Spinal cord (tissue), 10 donors: ENCODE data around the gene LRRC74B. TPM values are rescaled to one million over a fixed set of nuclear protein-coding genes. Genes with fewer than 3 reads are reported as not detected.

Experiments used
- DNase-seq, 6 donors: peaks; one replicate each; pipeline versions ENCODE4 v3.0.0 to v3.0.0-alpha.2; 2013 to 2015; ENCODE audit warnings: low spot score in 6 of 6, low read depth in 4 of 6
- H3K27ac ChIP-seq: one replicate; pipeline ENCODE4 v1.5.1; 2013; ENCODE audit warnings: low read depth, low read length, control low read depth
- H3K27me3 ChIP-seq: one replicate; pipeline ENCODE4 v1.6.1; 2013; ENCODE audit warnings: low read length; ENCODE audit not compliant: control insufficient read depth, insufficient read depth
- H3K36me3 ChIP-seq: one replicate; pipeline ENCODE4 v1.6.1; 2013; ENCODE audit warnings: low read length; ENCODE audit not compliant: control insufficient read depth, insufficient read depth
- H3K4me1 ChIP-seq: one replicate; pipeline ENCODE4 v1.6.1; 2013; ENCODE audit warnings: low read length; ENCODE audit not compliant: control insufficient read depth, insufficient read depth
- H3K4me3 ChIP-seq: one replicate; pipeline ENCODE4 v1.5.1; 2013; ENCODE audit warnings: low read depth, low read length, control low read depth
- H3K9me3 ChIP-seq: one replicate; pipeline ENCODE4 v1.6.1; 2013; ENCODE audit warnings: low read length; ENCODE audit not compliant: control insufficient read depth, insufficient read depth
- WGBS: methylation state at CpG from one replicate; pipeline ENCODE4 v1.1.5; 2013; ENCODE audit warnings: missing lambda C conversion rate; ENCODE audit not compliant: insufficient coverage; 5-methylcytosine and 5-hydroxymethylcytosine counted together
- polyA plus RNA-seq, 2 donors: library from polyadenylated mRNA; unstranded; fragments of 120-200 nt; gene quantifications; one replicate each; pipeline ENCODE4 v1.2.1, GENCODE V29; 2013; ENCODE audit not compliant: insufficient read length in 2 of 2
- total RNA-seq, 2 donors: library from RNA; depleted of rRNA in 1 of 2; stranded (reverse); fragments of 120-200 nt in 1 of 2; fragments of >200 nt in 1 of 2; gene quantifications; one replicate each; pipeline versions ENCODE4 v1.2.3 to v1.2.4, GENCODE V29; 2013 to 2014
- donor health status: healthy.

Gene LRRC74B
- total and polyA plus RNA-seq, 4 donors = 1.5 to 4.7 (median 1.7) TPM; not detected in 1

DNA sequence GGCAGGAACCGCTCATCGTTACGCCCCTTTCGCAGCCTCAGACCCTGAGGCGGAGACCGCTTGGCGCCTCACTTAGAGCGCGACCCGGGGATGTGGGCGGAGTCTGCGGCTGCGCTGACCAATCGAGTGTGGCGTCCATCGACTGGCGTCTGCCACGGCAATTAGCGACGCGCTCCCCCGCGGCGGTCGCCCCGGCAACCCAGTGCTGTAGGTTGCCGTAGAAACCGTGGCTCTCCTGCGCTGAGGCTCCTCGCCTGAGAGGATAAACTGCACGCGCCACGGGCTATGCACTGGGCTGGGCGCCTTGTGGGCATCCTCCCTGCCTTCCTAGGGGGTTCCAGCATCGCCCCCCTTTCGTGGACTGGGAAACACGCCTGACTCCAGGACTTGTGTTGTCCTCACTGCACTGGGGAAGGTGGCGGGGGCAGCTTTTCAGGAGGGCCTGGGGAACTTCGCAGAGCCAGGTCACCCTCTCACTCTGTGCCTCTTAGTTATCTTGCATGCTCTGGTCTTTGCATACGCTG, 31.5 kb upstream of the LRRC74B start:
- Histone ChIP-seq H3K27ac (peak overlapping the region; percentile 80), H3K4me3 (peak overlapping the region; percentile 53), H3K9me3 (no peaks in the 10 kb centered on the region), H3K4me1 (peaks cover 42% of the 10 kb centered on the region), H3K36me3 (peaks cover 4% of the 10 kb centered on the region), H3K27me3 (no peaks in the 10 kb centered on the region)
- DNase-seq = peak; percentile 79 to 98 (median 86)
- WGBS = under 1% methylated on average over 40 of the region's 40 CpGs

DNA sequence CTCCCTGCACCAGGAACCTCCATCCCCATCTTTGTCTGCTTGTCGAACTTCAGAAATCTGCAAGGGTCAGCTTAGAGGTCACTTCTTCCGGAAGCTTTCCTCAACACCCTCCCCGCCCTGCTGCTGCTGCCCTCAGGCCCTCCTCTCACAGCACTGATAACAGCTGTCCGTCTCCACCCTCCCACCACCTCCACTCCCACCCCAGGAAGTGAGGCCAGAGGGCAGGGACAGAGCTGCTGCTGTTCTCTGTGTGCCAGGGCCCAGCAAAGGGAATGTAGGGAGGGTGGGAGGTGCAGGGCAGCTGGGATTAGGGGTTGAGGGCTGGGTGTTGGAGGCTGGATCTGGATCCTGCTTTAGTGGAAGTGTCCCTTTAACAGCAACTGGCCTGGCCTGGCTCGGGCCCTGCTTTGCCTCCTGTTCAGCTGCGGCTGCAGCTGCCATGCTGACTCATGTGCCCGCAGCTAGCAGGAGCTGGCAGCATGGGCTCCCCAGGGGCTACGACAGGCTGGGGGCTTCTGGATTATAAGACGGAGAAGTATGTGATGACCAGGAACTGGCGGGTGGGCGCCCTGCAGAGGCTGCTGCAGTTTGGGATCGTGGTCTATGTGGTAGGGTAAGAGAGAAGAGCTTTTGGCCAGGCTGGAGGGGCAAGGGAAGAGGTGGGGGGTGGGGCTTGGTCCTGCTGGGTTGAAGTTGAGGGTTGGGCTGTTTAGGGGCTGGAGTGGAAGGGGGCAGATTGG, 30.9 kb upstream of the LRRC74B start, which contains the start of gene P2RX6:
Gene P2RX6 (plus strand): TSS at position 440 of the 740 bp plus-strand sequence. CDS start 10 bp downstream, at position 450.
- H3K27me3 ChIP-seq = no peaks in the 10 kb centered on the region
- H3K36me3 ChIP-seq = peaks cover 3% of the 10 kb centered on the region
- peak in 2 of 6 donors; percentile 50 to 69 for DNase-seq
- peaks cover 42% of the 10 kb centered on the region for H3K4me1 ChIP-seq
- 16% methylated on average over 10 of the region's 12 CpGs for WGBS
- H3K4me3 ChIP-seq = peak within 1 kb of the TSS; percentile 53
- H3K27ac ChIP-seq = peak within 1 kb of the TSS; percentile 80
- no peaks in the 10 kb centered on the region for H3K9me3 ChIP-seq

DNA sequence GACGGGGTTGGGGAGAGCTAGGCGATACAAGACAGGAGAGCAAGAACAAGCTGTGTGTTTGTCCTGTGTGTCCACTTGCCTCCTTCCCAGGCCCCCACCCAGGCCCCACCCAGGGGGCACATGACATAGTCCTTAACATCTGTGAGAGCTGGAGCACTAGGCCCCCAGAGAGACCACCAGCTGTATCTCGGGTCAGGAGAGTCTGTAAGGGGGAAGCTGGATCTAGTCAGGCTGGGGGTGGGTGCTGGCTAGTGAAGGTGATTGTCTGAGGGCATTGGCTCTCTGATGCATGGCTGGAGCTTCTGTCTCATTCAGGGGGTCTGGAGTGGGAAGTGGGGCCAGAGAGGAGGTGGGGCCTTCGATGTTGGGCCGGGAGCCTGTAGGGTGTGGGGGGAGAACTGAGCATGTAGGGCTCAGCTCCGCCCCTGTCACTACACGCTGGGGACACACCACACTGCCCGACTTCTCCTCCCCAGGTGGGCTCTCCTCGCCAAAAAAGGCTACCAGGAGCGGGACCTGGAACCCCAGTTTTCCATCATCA, 30.2 kb upstream of the LRRC74B start:
- H3K4me3 ChIP-seq = no peak overlapping the region

DNA sequence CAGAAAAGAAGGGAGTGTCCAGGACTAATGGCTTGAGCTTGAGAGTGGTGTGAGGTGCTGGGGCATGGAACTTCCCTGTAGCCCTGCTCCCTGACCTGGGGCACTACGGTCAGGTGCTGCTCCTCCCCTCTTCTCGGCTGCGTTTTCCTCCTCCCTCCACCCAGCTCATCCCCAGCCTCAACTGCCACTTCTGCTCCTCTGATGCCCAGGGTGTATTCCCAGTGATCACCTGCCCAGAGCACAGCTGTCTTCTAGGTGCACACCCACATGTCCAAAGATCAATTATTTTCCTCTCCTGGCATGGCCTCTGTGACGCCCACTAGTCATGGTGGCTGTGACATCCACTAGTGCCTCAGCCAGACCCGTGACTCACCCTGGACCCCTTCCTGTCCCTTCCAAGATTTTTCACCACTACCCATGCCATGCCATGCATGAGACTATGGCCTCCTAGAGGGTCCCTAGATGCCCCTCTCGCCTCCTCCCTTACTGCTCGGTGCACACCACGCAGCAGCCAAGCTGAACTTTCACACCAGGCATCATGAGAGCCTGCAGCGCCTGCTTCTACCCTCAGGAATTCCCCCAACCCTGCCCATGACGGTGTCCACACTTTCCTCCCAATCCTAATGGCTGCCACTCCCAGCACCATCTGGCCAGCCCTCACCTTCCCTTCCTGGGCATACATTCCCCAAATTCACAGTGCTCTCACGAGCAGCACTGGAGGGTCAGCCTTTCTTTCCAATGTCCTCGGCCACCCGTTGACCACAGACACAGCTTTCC, 28.9 kb upstream of the LRRC74B start:
- Histone ChIP-seq H3K27me3 (no peaks in the 10 kb centered on the region), H3K4me1 (peaks cover 42% of the 10 kb centered on the region), H3K4me3 (no peak overlapping the region), H3K9me3 (no peaks in the 10 kb centered on the region), H3K36me3 (no peaks in the 10 kb centered on the region), H3K27ac (no peak overlapping the region)
- DNase-seq = no peak
- 87% methylated on average over 10 of the region's 13 CpGs for WGBS

More for the DNA sequence above, 30.2 kb upstream of the LRRC74B start:
- Histone ChIP-seq H3K4me1 (peaks cover 42% of the 10 kb centered on the region), H3K9me3 (no peaks in the 10 kb centered on the region), H3K27me3 (no peaks in the 10 kb centered on the region), H3K36me3 (no peaks in the 10 kb centered on the region), H3K27ac (peak overlapping the region; percentile 25)
- DNase-seq = peak in 1 of 6 donors; percentile 13
- WGBS = 47% methylated on average over 4 of the region's 10 CpGs

DNA sequence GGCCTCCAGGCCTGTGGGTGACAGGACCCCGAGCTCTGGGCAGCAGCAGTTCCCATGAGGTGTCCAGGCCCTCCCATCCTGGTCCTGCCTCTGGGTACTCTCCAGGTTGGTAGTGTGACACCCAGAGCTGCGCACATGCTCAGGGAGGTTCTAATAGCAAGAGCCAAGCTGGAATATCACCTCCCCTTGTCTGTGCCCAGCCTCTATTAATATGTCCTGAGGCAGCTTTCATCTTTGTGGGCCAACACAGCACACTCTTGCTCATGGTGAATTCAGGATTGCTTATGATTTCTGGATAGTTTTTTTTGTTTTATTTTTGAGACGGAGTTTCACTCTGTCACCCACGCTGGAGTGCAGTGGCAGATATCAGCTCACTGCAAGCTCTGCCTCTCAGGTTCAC, 27.4 kb upstream of the LRRC74B start:
- no peaks in the 10 kb centered on the region for H3K27me3 ChIP-seq
- DNase-seq = no peak
- WGBS = 100% methylated on average over 3 of the region's 4 CpGs
- no peak overlapping the region for H3K27ac ChIP-seq
- no peaks in the 10 kb centered on the region for H3K36me3 ChIP-seq
- H3K4me3 ChIP-seq = no peak overlapping the region
- H3K9me3 ChIP-seq = no peaks in the 10 kb centered on the region
- peaks cover 29% of the 10 kb centered on the region for H3K4me1 ChIP-seq

DNA sequence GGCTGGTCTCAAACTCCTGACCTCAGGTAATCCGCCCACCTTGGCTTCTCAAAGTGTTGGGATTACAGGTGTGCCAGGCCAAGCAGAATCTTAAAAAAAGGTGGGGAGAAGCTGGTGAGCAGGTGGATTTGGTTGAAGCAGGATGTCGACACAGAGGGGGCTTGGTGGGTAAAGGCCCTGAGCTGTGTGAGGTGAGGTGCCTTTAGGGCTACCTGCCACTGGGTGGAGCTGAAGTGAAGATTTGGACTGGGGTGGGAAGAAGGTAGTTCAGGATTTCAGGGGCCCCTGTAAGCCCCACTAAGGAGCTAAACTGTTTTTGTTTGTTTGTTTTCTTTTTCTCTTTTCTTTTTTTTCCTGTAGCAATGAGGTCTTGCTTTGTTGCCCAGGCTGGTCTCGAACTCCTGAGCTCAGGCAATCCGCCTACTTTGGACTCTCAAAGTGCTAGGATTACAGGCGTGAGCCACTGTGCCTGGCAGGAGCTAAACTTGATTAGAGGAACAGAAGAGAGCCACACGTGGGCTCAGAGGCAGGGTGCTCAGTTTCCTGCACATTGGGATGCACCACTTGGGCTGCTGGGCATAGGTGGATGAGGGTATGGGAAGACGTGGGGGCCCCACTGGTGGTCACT, 24.8 kb upstream of the LRRC74B start:
- no peak for DNase-seq
- Histone ChIP-seq H3K9me3 (no peaks in the 10 kb centered on the region), H3K4me1 (peaks cover 3% of the 10 kb centered on the region), H3K4me3 (no peak overlapping the region), H3K27me3 (no peaks in the 10 kb centered on the region), H3K27ac (no peak overlapping the region), H3K36me3 (peaks cover 5% of the 10 kb centered on the region)
- 64% methylated on average over 7 of the region's 7 CpGs for WGBS

DNA sequence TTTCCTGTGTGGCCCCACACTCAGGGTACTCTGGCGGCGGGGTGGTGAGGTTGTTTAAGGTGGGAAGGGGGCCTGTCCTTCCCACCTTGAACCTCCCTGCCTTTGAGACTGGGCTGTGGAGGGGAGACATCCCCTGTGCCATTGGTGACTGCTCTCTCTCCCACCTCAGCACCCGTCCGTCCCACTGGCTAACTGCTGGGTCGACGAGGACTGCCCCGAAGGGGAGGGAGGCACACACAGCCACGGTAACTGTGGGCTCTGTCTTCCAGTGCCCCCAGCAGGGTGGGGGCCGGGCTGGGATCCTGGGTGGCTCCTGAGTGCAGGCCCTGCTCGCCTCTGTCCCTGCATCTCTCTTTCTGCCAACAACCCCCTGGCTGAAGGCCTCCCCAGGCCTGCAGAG, 23.2 kb upstream of the LRRC74B start:
- H3K4me3 ChIP-seq = no peak overlapping the region
- peaks cover 14% of the 10 kb centered on the region for H3K36me3 ChIP-seq
- H3K27me3 ChIP-seq = no peaks in the 10 kb centered on the region
- WGBS = 38% methylated on average over 5 of the region's 10 CpGs
- DNase-seq = no peak
- no peak overlapping the region for H3K27ac ChIP-seq
- no peaks in the 10 kb centered on the region for H3K9me3 ChIP-seq
- H3K4me1 ChIP-seq = peaks cover 6% of the 10 kb centered on the region

DNA sequence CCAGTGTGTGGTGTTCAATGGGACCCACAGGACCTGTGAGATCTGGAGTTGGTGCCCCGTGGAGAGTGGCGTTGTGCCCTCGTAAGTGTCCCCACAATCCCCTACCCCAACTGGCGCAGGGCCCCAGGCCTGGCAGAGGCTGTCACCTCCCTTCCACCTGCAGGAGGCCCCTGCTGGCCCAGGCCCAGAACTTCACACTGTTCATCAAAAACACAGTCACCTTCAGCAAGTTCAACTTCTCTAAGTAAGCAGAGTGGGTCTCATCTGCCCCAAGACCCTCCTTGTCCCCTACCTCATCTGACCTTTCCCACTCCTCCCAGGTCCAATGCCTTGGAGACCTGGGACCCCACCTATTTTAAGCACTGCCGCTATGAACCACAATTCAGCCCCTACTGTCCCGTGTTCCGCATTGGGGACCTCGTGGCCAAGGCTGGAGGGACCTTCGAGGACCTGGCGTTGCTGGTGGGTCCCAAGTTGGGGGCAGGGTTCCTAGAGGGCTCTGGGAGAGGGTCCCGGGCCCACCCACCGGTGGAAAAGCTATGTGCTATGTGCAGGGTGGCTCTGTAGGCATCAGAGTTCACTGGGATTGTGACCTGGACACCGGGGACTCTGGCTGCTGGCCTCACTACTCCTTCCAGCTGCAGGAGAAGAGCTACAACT, 22.7 kb upstream of the LRRC74B start:
- no peak overlapping the region for H3K27ac ChIP-seq
- H3K36me3 ChIP-seq = peaks cover 15% of the 10 kb centered on the region
- no peak overlapping the region for H3K4me3 ChIP-seq
- no peaks in the 10 kb centered on the region for H3K27me3 ChIP-seq
- peaks cover 12% of the 10 kb centered on the region for H3K4me1 ChIP-seq
- no peaks in the 10 kb centered on the region for H3K9me3 ChIP-seq
- DNase-seq = no peak
- WGBS = 89% methylated on average over 13 of the region's 13 CpGs

DNA sequence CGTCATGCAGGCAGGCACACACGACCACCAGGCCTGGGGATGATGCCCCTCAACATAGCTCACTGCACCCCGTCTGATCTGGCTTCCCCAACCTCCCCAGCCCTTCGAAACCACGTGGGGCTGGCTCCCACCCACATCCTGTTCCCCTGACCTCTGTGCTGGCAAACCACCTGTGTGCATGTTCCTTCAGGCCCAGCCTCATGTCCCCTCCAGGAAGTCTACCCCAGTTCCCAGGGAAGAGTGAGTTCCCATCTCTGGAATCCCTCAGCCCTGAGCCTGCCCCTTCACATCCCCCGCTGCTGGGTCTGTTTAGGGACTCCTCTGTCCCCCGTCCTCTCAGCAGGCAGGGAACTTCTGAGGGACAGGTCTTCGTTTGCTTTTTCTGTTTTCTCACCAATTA, 20.5 kb upstream of the LRRC74B start:
- Histone ChIP-seq H3K36me3 (peaks cover 34% of the 10 kb centered on the region), H3K27me3 (no peaks in the 10 kb centered on the region), H3K27ac (no peak overlapping the region), H3K9me3 (no peaks in the 10 kb centered on the region), H3K4me1 (peaks cover 33% of the 10 kb centered on the region), H3K4me3 (no peak overlapping the region)
- WGBS = 63% methylated on average over 6 of the region's 8 CpGs
- DNase-seq = no peak
